HEK293 (cell line): Measurements from ENCODE around the gene TMEM164.
"Not testable (repeated sequence)": the region's sequence is repeated elsewhere in the genome, so short reads cannot be mapped to it uniquely, and the experiment has no call there.

Experiments
- CTCF ChIA-PET: fragments of 350-600 bp; formaldehyde crosslinking; extraction: SDS; loops from one replicate; lab custom pipeline; 2021; ENCODE audit warnings: antibody characterized with exemption; lab: Yijun Ruan, JAX
- POLR2A ChIA-PET: fragments of 300-600 bp; formaldehyde crosslinking; extraction: SDS; loops from one replicate; lab custom pipeline; 2020; ENCODE audit warnings: antibody characterized with exemption, inconsistent platforms; lab: Yijun Ruan, JAX
- H3K27ac ChIP-seq: fragments of 200-500 bp; sonication (Bioruptor generic); 2 replicates; pipeline ENCODE4 v1.5.1; 2014; ENCODE audit warnings: low read depth, low read length, control low read depth, inconsistent platforms; ENCODE audit errors: extremely low read depth
- H3K36me3 ChIP-seq, 2 experiments: fragments of 200-500 bp in 1 of 2; sonication (Bioruptor generic) in 1 of 2; 1 replicate in 1 of 2; 2 replicates in 1 of 2; pipeline ENCODE4 v1.5.1; 2014 to 2017; ENCODE audit warnings: inconsistent platforms in 2 of 2, low read length in 2 of 2; ENCODE audit not compliant: control insufficient read depth in 2 of 2, insufficient read depth in 1 of 2
- H3K4me1 ChIP-seq: fragments of 200-500 bp; sonication (Bioruptor generic); 2 replicates; pipeline ENCODE4 v1.5.1; 2014; ENCODE audit warnings: mild to moderate bottlenecking, low read length, inconsistent platforms; ENCODE audit not compliant: control insufficient read depth, insufficient read depth
- H3K4me3 ChIP-seq: 2 replicates; pipeline ENCODE4 v1.5.1; 2011; ENCODE audit warnings: low read depth, mild to moderate bottlenecking, control low read depth, low read length, moderate library complexity
- H3K9me3 ChIP-seq: fragments of 200-500 bp; sonication (Bioruptor generic); 2 replicates; pipeline ENCODE4 v1.5.1; 2014; ENCODE audit warnings: low read depth, low read length, inconsistent platforms; ENCODE audit not compliant: control insufficient read depth, insufficient read depth
- CTCF ChIP-seq: fragments of 450-650 bp; formaldehyde crosslinking; IDR thresholded peaks from 2 replicates; pipeline ENCODE4 v1.5.1; 2016; ENCODE audit warnings: missing biosample characterization, missing genetic modification characterization
- EGR2 ChIP-seq: fragments of 450-650 bp; formaldehyde crosslinking; IDR thresholded peaks from 2 replicates; pipeline ENCODE4 v1.5.1; 2016; ENCODE audit warnings: low read depth, missing biosample characterization, missing genetic modification characterization
- INSM2 ChIP-seq: fragments of 450-650 bp; formaldehyde crosslinking; IDR thresholded peaks from 2 replicates; pipeline ENCODE4 v1.5.1; 2016; ENCODE audit warnings: missing biosample characterization, missing genetic modification characterization
- PRDM1 ChIP-seq: fragments of 450-650 bp; formaldehyde crosslinking; IDR thresholded peaks from 2 replicates; pipeline ENCODE4; 2016; ENCODE audit warnings: missing biosample characterization, missing genetic modification characterization
- ZBTB48 ChIP-seq: fragments of 450-650 bp; formaldehyde crosslinking; IDR thresholded peaks from 2 replicates; pipeline ENCODE4 v1.5.1; 2016; ENCODE audit warnings: missing biosample characterization, missing genetic modification characterization
- ZNF133 ChIP-seq: fragments of 450-650 bp; formaldehyde crosslinking; IDR thresholded peaks from 2 replicates; pipeline ENCODE4 v1.5.1; 2016; ENCODE audit warnings: missing biosample characterization, missing genetic modification characterization
- ZNF146 ChIP-seq: fragments of 450-650 bp; formaldehyde crosslinking; IDR thresholded peaks from 2 replicates; pipeline ENCODE4 v1.5.1; 2016; ENCODE audit warnings: missing biosample characterization, missing genetic modification characterization
- ZNF155 ChIP-seq: fragments of 450-650 bp; formaldehyde crosslinking; IDR thresholded peaks from 2 replicates; pipeline ENCODE4 v1.5.1; 2016; ENCODE audit warnings: missing biosample characterization, missing genetic modification characterization
- ZNF280D ChIP-seq: fragments of 450-650 bp; formaldehyde crosslinking; IDR thresholded peaks from 2 replicates; pipeline ENCODE4 v1.5.1; 2016; ENCODE audit warnings: missing biosample characterization, missing genetic modification characterization
- ZNF366 ChIP-seq: fragments of 450-650 bp; formaldehyde crosslinking; conservative IDR thresholded peaks from 2 replicates; pipeline ENCODE4 v1.5.1; 2016; ENCODE audit warnings: missing biosample characterization, missing genetic modification characterization
- ZNF404 ChIP-seq: fragments of 450-650 bp; formaldehyde crosslinking; IDR thresholded peaks from 2 replicates; pipeline ENCODE4 v1.5.1; 2017; ENCODE audit warnings: missing biosample characterization, missing genetic modification characterization
- ZNF423 ChIP-seq: fragments of 450-650 bp; formaldehyde crosslinking; IDR thresholded peaks from 2 replicates; pipeline ENCODE4 v1.5.1; 2016; ENCODE audit warnings: missing biosample characterization, missing genetic modification characterization
- ZNF433 ChIP-seq: fragments of 450-650 bp; formaldehyde crosslinking; IDR thresholded peaks from 2 replicates; pipeline ENCODE4 v1.5.1; 2016; ENCODE audit warnings: missing biosample characterization, missing genetic modification characterization, low read depth
- ZNF561 ChIP-seq: fragments of 450-650 bp; IDR thresholded peaks from 2 replicates; pipeline ENCODE4 v1.5.1; 2018; ENCODE audit warnings: missing biosample characterization, missing genetic modification characterization, borderline replicate concordance
- ZNF580 ChIP-seq: fragments of 450-650 bp; formaldehyde crosslinking; IDR thresholded peaks from 2 replicates; pipeline ENCODE4 v1.5.1; 2016; ENCODE audit warnings: missing biosample characterization, missing genetic modification characterization
- ZNF629 ChIP-seq: fragments of 450-650 bp; formaldehyde crosslinking; IDR thresholded peaks from 2 replicates; pipeline ENCODE4 v1.5.1; 2017; ENCODE audit warnings: missing biosample characterization, missing genetic modification characterization
- ZNF677 ChIP-seq: fragments of 450-650 bp; IDR thresholded peaks from 2 replicates; pipeline ENCODE4 v1.5.0; 2018; ENCODE audit warnings: missing biosample characterization, mild to moderate bottlenecking, missing genetic modification characterization, moderate library complexity
- ZNF837 ChIP-seq: fragments of 450-650 bp; formaldehyde crosslinking; IDR thresholded peaks from 2 replicates; pipeline ENCODE4 v1.5.1; 2016; ENCODE audit warnings: missing biosample characterization, missing genetic modification characterization

TMEM164 gene

DNA sequence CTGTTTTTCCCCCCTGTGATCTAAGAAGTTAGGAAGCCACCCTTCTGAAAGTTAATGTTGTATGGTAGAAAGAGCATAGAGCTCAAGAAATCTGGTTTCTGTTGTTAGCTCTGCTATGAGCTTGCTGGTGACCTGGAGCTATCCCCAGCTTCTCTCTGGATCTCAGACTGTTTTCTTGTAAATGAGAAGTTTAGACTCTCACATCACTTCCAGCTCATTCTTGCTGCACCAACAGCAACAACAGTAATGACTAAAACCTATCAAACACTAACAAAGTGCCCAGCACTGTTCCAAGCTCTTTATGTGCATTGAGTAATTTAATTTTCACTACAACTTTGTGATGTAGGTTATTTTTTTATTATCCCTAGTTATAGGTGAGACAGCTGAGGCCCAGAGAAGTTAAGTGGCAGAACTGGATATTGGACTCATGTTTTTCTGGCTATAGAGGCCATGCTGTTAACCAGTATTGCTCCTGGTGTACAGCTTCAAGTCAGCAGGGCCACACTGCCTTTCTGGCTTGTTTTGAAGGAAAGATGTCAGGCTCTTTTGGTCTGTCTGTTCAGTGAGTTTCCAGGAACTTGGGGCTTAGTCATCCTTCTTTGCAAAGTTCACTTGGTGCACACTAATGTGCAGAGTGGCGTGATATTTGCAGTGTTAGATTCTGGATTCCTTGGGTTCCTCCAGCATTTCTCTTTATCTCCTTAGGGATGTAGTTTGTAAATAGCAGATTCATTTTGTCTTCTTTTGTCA is 27.8 kb upstream of the TMEM164 start:
- CTCF ChIA-PET: interaction anchor here (0.6 kb wide), 1 partner anchor 19 kb away, joined by 3 read pairs; no protein-coding TSS in a partner anchor
- no peak for TF ChIP-seq ZNF837 (tag by site-specific recombination)
- no peak for TF ChIP-seq ZBTB48
- TF ChIP-seq ZNF433: no peak
- TF ChIP-seq ZNF404 (tag by site-specific recombination): no peak
- TF ChIP-seq, all 188 proteins: peak for 0
- POLR2A ChIA-PET: no interaction called here
- no peak overlapping the region for H3K27ac ChIP-seq
- H3K4me3 ChIP-seq: no peak overlapping the region
- no peaks in the 10 kb centered on the region for H3K4me1 ChIP-seq
- no peaks in the 10 kb centered on the region for H3K36me3 ChIP-seq
- no peaks in the 10 kb centered on the region for H3K9me3 ChIP-seq

- not testable (repeated sequence) for H3K36me3 ChIP-seq
- TF ChIP-seq ZNF280D: 0 out of 2 replicates have a peak, but pooled peaks have one; percentile 32
- peak; percentile 96 for TF ChIP-seq ZNF146
- TF ChIP-seq, all 188 proteins: peak for 2; not testable (repeated sequence) for 186
- H3K4me1 ChIP-seq, CTCF ChIA-PET, POLR2A ChIA-PET, H3K4me3 ChIP-seq, H3K27ac ChIP-seq, H3K9me3 ChIP-seq: not testable (repeated sequence)
Observed at GRCh38 chrX:109985210-109985609, 17.7 kb upstream of the TMEM164 start.

GRCh38 chrX:109987884-109988283 is 15.0 kb upstream of the TMEM164 start:
- H3K4me1 ChIP-seq: no peaks in the 10 kb centered on the region
- no peak overlapping the region for H3K4me3 ChIP-seq
- H3K9me3 ChIP-seq: no peaks in the 10 kb centered on the region; the same call in 1 of the 2 replicates
- TF ChIP-seq ZNF155 (no peak), ZNF677 (tag by site-specific recombination) (no peak), ZNF366 (no peak), EGR2 (tag by site-specific recombination) (no peak), PRDM1 (tag by site-specific recombination) (no peak), ZNF433 (no peak), INSM2 (no peak), CTCF (no peak), ZNF423 (no peak), ZNF629 (tag by site-specific recombination) (no peak), ZNF561 (tag by site-specific recombination) (no peak), ZNF133 (tag by site-specific recombination) (no peak), ZNF580 (no peak)
- TF ChIP-seq, all 188 proteins: peak for 0
- no peak overlapping the region for H3K27ac ChIP-seq
- ChIA-PET CTCF (interaction anchor here (0.6 kb wide), 1 partner anchor 342 kb away, joined by 3 read pairs; no protein-coding TSS in a partner anchor), POLR2A (no interaction called here)
- no peaks in the 10 kb centered on the region for H3K36me3 ChIP-seq
